GM10248 (cell line): ENCODE data around the gene BIVM.

Experiments used
- CTCF ChIA-PET: fragments of 300-600 bp; sonication (Branson Sonifier 250); formaldehyde crosslinking; extraction: SDS; loops from one replicate; lab custom pipeline; 2021; ENCODE audit warnings: antibody characterized with exemption; lab: Yijun Ruan, JAX
- POLR2A ChIA-PET: fragments of 350-650 bp; sonication (Branson Sonifier 250); formaldehyde crosslinking; extraction: SDS; loops from one replicate; lab custom pipeline; 2020; ENCODE audit warnings: antibody characterized with exemption; lab: Yijun Ruan, JAX
- DNase-seq: peaks from one replicate; pipeline ENCODE4 v3.0.0; 2012; ENCODE audit errors: extremely low spot score
- TF ChIP-seq, protein P1 (sequence below): IDR thresholded peaks from 2 replicates; pipeline ENCODE4 v1.5.1; 2012; ENCODE audit warnings: mild to moderate bottlenecking, low read depth; ENCODE audit errors: extremely low read depth, missing control alignments, control extremely low read depth

BIVM gene

GRCh38 chr13:102768909-102769308 lies 30.0 kb upstream of the BIVM start:
- POLR2A ChIA-PET, result no interaction called here

GRCh38 chr13:102769679-102770078 lies 29.2 kb upstream of the BIVM start:
- ChIA-PET POLR2A (no interaction called here), CTCF (interaction anchor here (0.9 to 1.3 kb wide), 4 partner anchors 20 to 188 kb away, joined by 3 read pairs; no protein-coding TSS in a partner anchor)
- TF ChIP-seq, protein P1, sequence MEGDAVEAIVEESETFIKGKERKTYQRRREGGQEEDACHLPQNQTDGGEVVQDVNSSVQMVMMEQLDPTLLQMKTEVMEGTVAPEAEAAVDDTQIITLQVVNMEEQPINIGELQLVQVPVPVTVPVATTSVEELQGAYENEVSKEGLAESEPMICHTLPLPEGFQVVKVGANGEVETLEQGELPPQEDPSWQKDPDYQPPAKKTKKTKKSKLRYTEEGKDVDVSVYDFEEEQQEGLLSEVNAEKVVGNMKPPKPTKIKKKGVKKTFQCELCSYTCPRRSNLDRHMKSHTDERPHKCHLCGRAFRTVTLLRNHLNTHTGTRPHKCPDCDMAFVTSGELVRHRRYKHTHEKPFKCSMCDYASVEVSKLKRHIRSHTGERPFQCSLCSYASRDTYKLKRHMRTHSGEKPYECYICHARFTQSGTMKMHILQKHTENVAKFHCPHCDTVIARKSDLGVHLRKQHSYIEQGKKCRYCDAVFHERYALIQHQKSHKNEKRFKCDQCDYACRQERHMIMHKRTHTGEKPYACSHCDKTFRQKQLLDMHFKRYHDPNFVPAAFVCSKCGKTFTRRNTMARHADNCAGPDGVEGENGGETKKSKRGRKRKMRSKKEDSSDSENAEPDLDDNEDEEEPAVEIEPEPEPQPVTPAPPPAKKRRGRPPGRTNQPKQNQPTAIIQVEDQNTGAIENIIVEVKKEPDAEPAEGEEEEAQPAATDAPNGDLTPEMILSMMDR, result no peak
- no peak for DNase-seq

More at GRCh38 chr13:102768909-102769308, 30.0 kb upstream of the BIVM start:
- TF ChIP-seq, protein P1, result no peak
- CTCF ChIA-PET, result interaction anchor here (0.9 to 1.3 kb wide), 5 partner anchors 20 to 187 kb away, joined by 3 read pairs; no protein-coding TSS in a partner anchor
- DNase-seq, result no peak

- ChIA-PET POLR2A (no interaction called here), CTCF (interaction anchor here (0.6 to 1.2 kb wide), 4 partner anchors 11 to 30 kb away, joined by 3 read pairs; no protein-coding TSS in a partner anchor)
- DNase-seq, result no peak
- TF ChIP-seq, protein P1, result no peak
Observed at GRCh38 chr13:102770435-102770834, 28.5 kb upstream of the BIVM start.

DNA sequence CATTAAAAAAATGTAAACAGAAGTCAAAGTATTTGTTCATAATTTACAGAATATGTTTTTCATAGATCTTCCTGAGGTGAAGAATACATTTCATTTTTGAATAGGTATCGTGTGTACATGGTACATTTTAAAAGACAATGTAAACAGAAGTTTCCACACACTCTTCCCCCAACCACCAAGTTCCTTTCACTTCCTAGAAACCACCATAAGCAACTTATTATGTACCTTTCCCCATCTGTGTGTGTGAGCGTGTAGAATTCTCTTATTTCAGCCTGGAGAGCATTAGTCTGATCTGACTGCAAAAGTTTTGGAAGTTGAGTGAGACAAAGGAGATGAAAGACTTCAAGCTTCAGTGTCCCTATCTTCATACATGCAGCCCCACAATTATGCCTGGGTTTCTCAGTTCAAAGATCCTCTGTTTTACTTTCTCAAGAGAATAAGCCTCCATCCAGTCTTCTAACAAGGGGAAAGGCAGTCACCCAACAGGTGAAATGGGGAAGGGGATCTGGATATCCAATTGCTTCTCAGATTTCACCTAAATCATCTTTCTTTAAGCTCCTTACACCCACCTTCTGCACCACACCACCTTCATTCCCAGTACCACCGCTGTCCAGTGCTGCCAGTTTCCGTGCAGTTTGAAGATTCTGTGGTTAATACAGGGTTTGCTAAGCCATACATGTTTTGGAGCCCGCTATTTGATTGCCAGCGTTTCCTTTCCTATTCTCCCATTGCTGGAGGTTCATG lies 27.4 kb upstream of the BIVM start:
- POLR2A ChIA-PET, result no interaction called here
- TF ChIP-seq, protein P1, result no peak
- CTCF ChIA-PET, result interaction anchor here (0.8 to 1.3 kb wide), 3 partner anchors 20 to 179 kb away, joined by 3 read pairs; no protein-coding TSS in a partner anchor
- DNase-seq, result no peak

DNA sequence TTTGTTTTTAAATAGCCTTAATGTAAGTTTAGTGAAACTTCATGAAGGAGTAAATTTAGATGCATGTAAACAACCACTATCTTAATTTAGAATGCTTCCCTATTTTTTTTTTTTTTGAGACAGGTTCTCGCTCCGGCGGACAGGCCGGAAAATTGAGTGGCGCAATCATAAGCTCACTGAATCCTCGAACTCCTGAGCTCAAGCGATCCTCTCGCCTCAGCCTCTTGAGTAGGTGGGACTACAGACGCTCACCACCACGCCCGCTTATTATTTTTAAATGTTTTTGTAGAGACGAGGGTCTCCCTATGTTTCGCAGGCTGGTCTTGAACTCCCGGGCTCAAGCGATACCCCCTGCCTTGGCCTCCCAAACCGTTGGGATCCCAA lies 26.9 kb upstream of the BIVM start:
- ChIA-PET POLR2A (no interaction called here), CTCF (interaction anchor here (1.3 kb wide), 2 partner anchors 14 to 180 kb away, joined by 3 to 4 read pairs; no protein-coding TSS in a partner anchor)
- TF ChIP-seq, protein P1, result no peak
- DNase-seq, result no peak

GRCh38 chr13:102773441-102774213 lies 25.3 kb upstream of the BIVM start, which contains the start of gene TEX30:
Gene TEX30, minus strand, starts transcription at chr13:102773786. Its CDS starts 3,760 bp downstream, at chr13:102770026.
- ChIA-PET CTCF (interaction anchor here (0.8 to 5.0 kb wide), 8 partner anchors 9 to 194 kb away, joined by 3 to 24 read pairs (median 4); no protein-coding TSS in a partner anchor), POLR2A (interaction anchor here (0.7 to 0.8 kb wide), 2 partner anchors 23 to 27 kb away, joined by 3 read pairs; no protein-coding TSS in a partner anchor)
- DNase-seq, result peak; percentile 94
- TF ChIP-seq, protein P1, result no peak
